ENCODE measurements around the gene TNFAIP8L3. TPM values are rescaled to one million over a fixed set of nuclear protein-coding genes. Genes with fewer than 3 reads are reported as not detected.

Gene TNFAIP8L3
- total and polyA plus RNA-seq, 2 of the 4 experiments (the other 2 are of a cell fraction) = 0.29 to 0.90 TPM

- WGBS, 2 experiments (ENCODE audit: extremely low coverage in 2 of 2, insufficient read length in 1 of 2) = 90% methylated on average over 2 of the region's 7 CpGs; no CpG with 5 or more reads in 1 of the 2 experiments
- Histone ChIP-seq H3K4me3 (ENCODE audit: insufficient read depth, low read depth, low read length) (no peak overlapping the region), H4K5ac (ENCODE audit: low read depth, low read length) (no peak overlapping the region), H3K18ac (ENCODE audit: low read depth, low read length) (no peak overlapping the region), H3K56ac (ENCODE audit: extremely low read depth, insufficient read depth, low read length) (no peak overlapping the region), H3K36me3 (ENCODE audit: control insufficient read depth, insufficient read depth, low read length) (no peaks in the 10 kb centered on the region), H3K4me1 (ENCODE audit: control insufficient read depth, insufficient read depth, low read length) (no peaks in the 10 kb centered on the region), H2BK20ac (ENCODE audit: low read depth, low read length) (no peak overlapping the region), H3K27ac (ENCODE audit: insufficient read depth, low read length) (no peak overlapping the region), H3K23ac (ENCODE audit: low read depth, low read length) (no peak overlapping the region), H3K4me2 (ENCODE audit: low read depth, low read length) (no peak overlapping the region), H4K91ac (ENCODE audit: insufficient read depth, low read depth, low read length) (no peak overlapping the region), H2AK5ac (ENCODE audit: low read depth, low read length) (no peak overlapping the region), H3K14ac (replicated peaks; ENCODE audit: low read depth, low read length) (no peak overlapping the region), H3K79me1 (ENCODE audit: low read depth in 1 of 2, low read length in 2 of 2) (no peaks in the 10 kb centered on the region), H3K9me1 (ENCODE audit: insufficient read depth, low read length) (no peaks in the 10 kb centered on the region), H2BK15ac (ENCODE audit: low read depth, low read length) (no peak overlapping the region), H2BK120ac (ENCODE audit: low read depth, low read length) (no peak overlapping the region), H3K9me3 (ENCODE audit: control insufficient read depth, insufficient read depth, low read length) (no peaks in the 10 kb centered on the region), H4K20me1 (ENCODE audit: insufficient read depth, low read length) (no peaks in the 10 kb centered on the region), H3K27me3 (ENCODE audit: control insufficient read depth, insufficient read depth, low read length) (no peaks in the 10 kb centered on the region), H4K8ac (ENCODE audit: low read depth in 2 of 2, low read length in 2 of 2) (no peak overlapping the region), H2AFZ (replicated peaks; ENCODE audit: low read length, poor library complexity) (no peak overlapping the region), H2AK9ac (replicated peaks; ENCODE audit: low read depth, low read length, poor library complexity) (no peak overlapping the region), H3K4ac (ENCODE audit: low read depth, low read length) (no peak overlapping the region), H2BK5ac (ENCODE audit: low read depth, low read length, poor library complexity, severe bottlenecking) (no peak overlapping the region), H3K9ac (ENCODE audit: low read depth, low read length) (no peak overlapping the region)
- in situ Hi-C loops (cut with MboI; ENCODE audit: low sequenced_read_pairs) = no loop called here
- ChIA-PET POLR2A (ENCODE audit: unreplicated experiment) (no interaction called here), CTCF (no interaction called here)
- TF ChIP-seq POLR2A (IDR thresholded peaks at IDR 0.05; ENCODE audit: low read depth, low read length) (no peak), USF2 (IDR thresholded peaks at IDR 0.05; ENCODE audit: low read depth, low read length) (no peak), RAD21 (IDR thresholded peaks at IDR 0.05; ENCODE audit: low read length) (no peak), MAZ (IDR thresholded peaks at IDR 0.05; ENCODE audit: borderline replicate concordance, low read depth, low read length) (no peak), ELK1 (IDR thresholded peaks at IDR 0.05; ENCODE audit: borderline replicate concordance, low read depth, low read length) (no peak), SMC3 (IDR thresholded peaks at IDR 0.05; ENCODE audit: low read depth, low read length) (no peak), RCOR1 (IDR thresholded peaks at IDR 0.05; ENCODE audit: insufficient replicate concordance, low read length) (no peak), MAFK (IDR thresholded peaks at IDR 0.05; ENCODE audit: low read depth, low read length) (no peak), MXI1 (IDR thresholded peaks at IDR 0.05; ENCODE audit: borderline replicate concordance, low read depth, low read length) (no peak), BHLHE40 (IDR thresholded peaks at IDR 0.05; ENCODE audit: low read depth, low read length) (no peak), CHD1 (IDR thresholded peaks at IDR 0.05; ENCODE audit: low read depth, low read length) (no peak), FOS (IDR thresholded peaks at IDR 0.05; ENCODE audit: low read depth, low read length) (no peak), CTCF (conservative IDR thresholded peaks at IDR 0.05; ENCODE audit: low read depth, low read length) (no peak), NFE2L2 (IDR thresholded peaks at IDR 0.05; ENCODE audit: low read depth, low read length) (no peak), RFX5 (IDR thresholded peaks at IDR 0.05; ENCODE audit: low read depth, low read length) (no peak), CEBPB (IDR thresholded peaks at IDR 0.05; ENCODE audit: low read depth, low read length) (no peak)
- ATAC-seq (ENCODE audit: low read depth) (no peak), DNase-seq (no peak)
- dilution Hi-C loops (cut with HindIII; ENCODE audit: low sequenced_read_pairs, unreplicated experiment) = no loop called here
- intact Hi-C loops (cut with micrococcal nuclease) = no loop called here
- no TSS peak for BruUV-seq (replicated peaks)
Measured at GRCh38 chr15:51038162-51038973, 56.3 kb downstream of the TNFAIP8L3 start.
